Neural progenitor cell (in vitro differentiated cells): ENCODE data around the gene BCAT1. TPM values are rescaled to one million over a fixed set of nuclear protein-coding genes. Genes with fewer than 3 reads are reported as not detected.
A peak's percentile ranks its signal among the peaks of the same experiment; 100 is the strongest.

ENCODE experiments used
- DNase-seq: peaks from one replicate; pipeline ENCODE4 v3.0.0-alpha.2; 2016; ENCODE audit warnings: low spot score
- H2AFZ ChIP-seq: fragments of 200-600 bp; sonication (generic); replicated peaks from 2 replicates; pipeline ENCODE4 v1.6.1; 2016; ENCODE audit warnings: antibody characterized with exemption
- H3F3A ChIP-seq: fragments of 200-600 bp; sonication (generic); 2 replicates; pipeline ENCODE4 v1.6.1; 2016; ENCODE audit warnings: antibody characterized with exemption, low read depth
- H3K27ac ChIP-seq: fragments of 200-600 bp; sonication (generic); 2 replicates; pipeline ENCODE4 v1.5.1; 2016; ENCODE audit warnings: mild to moderate bottlenecking
- H3K27me3 ChIP-seq: fragments of 200-600 bp; sonication (generic); 2 replicates; pipeline ENCODE4 v1.6.1; 2016; ENCODE audit warnings: mild to moderate bottlenecking, moderate library complexity
- H3K36me3 ChIP-seq: fragments of 200-600 bp; sonication (generic); 2 replicates; pipeline ENCODE4 v1.5.1; 2016
- H3K4me1 ChIP-seq: fragments of 200-600 bp; sonication (generic); 2 replicates; pipeline ENCODE4 v1.6.1; 2016; ENCODE audit warnings: mixed run types
- H3K4me2 ChIP-seq: fragments of 200-600 bp; sonication (generic); 2 replicates; pipeline ENCODE4 v1.6.1; 2016
- H3K4me3 ChIP-seq: fragments of 200-600 bp; sonication (generic); 2 replicates; pipeline ENCODE4 v1.5.1; 2016
- H3K79me2 ChIP-seq: fragments of 200-600 bp; sonication (generic); 2 replicates; pipeline ENCODE4 v1.6.1; 2016; ENCODE audit warnings: low read depth
- H3K9ac ChIP-seq: fragments of 200-600 bp; sonication (generic); 2 replicates; pipeline ENCODE4 v1.6.1; 2016
- H3K9me3 ChIP-seq: fragments of 200-600 bp; sonication (generic); 2 replicates; pipeline ENCODE4 v1.5.1; 2016; ENCODE audit warnings: low read depth
- H4K20me1 ChIP-seq: fragments of 200-600 bp; sonication (generic); 2 replicates; pipeline ENCODE4 v1.6.1; 2016; ENCODE audit warnings: low read depth
- H3K27ac Mint-ChIP-seq: 3 replicates; pipeline ENCODE4 v1.8.0; 2021; ENCODE audit warnings: mixed read lengths
- H3K27me3 Mint-ChIP-seq: 2 replicates; pipeline ENCODE4 v1.8.0; 2022; ENCODE audit warnings: low read depth, mild to moderate bottlenecking, inconsistent platforms, moderate library complexity, mixed read lengths; ENCODE audit not compliant: insufficient read depth
- H3K36me3 Mint-ChIP-seq: 3 replicates; pipeline ENCODE4 v1.8.0; 2021; ENCODE audit warnings: mixed read lengths
- H3K4me1 Mint-ChIP-seq: 3 replicates; pipeline ENCODE4 v1.8.0; 2021; ENCODE audit warnings: mixed read lengths
- H3K4me3 Mint-ChIP-seq: 3 replicates; pipeline ENCODE4 v1.8.0; 2021; ENCODE audit warnings: mild to moderate bottlenecking, moderate library complexity, mixed read lengths
- H3K9me3 Mint-ChIP-seq: 3 replicates; pipeline ENCODE4 v1.8.0; 2020; ENCODE audit warnings: mixed read lengths
- CTCF ChIP-seq: fragments of 200-600 bp; sonication (generic); IDR thresholded peaks from 2 replicates; pipeline ENCODE4 v1.5.1; 2017; ENCODE audit warnings: antibody characterized with exemption, mild to moderate bottlenecking
- EZH2 ChIP-seq: fragments of 200-600 bp; sonication (generic); IDR thresholded peaks from 2 replicates; pipeline ENCODE4 v1.6.1; 2017; ENCODE audit warnings: antibody characterized with exemption, mild to moderate bottlenecking, moderate library complexity
- EZH2phosphoT487 ChIP-seq: fragments of 200-600 bp; sonication (generic); IDR thresholded peaks from 2 replicates; pipeline ENCODE4 v1.6.1; 2017; ENCODE audit warnings: antibody characterized with exemption
- total RNA-seq: library from RNA; depleted of rRNA; stranded (reverse); fragments of >200 nt; gene quantifications from 2 replicates; pipeline ENCODE4 v1.2.3, GENCODE V29; 2015; ENCODE audit warnings: low replicate concordance

Gene BCAT1
- total RNA-seq, 1 donor from 2014 or later: 287 TPM

DNA sequence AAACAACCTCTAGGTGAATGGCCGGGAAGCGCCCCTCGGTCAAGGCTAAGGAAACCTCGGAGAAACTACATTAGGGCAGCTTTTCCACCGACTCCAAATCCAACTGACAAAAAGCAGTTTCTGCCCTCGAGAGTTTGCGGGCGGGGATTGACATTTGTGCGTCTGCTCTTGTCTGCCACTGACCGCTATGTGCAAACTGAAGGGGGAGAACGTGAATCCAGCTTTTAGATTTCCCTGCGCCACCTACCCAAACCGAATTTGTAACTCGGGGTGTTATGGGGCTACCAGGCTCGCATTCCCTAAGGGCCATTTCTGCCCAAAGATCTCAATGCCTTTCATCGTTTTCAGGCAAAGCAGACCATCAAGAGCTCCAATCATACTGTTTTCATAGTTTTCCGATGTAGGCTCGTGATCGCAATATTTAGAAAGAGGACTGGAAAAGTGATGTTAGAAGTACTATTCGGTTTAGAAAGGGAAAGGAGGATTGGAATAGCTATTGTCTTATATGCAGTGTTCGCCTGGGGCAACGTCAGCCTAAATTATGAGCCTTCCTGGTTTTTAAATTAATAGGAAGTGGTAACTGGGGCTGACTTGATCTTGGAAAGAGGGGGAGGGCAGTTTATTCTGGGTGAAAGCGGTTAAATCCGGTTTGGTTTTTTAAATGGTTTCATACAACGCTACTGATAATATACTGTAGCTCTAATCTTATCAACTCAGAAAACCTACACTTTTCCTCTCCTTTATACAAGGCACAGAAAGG lies 45.4 kb downstream of the BCAT1 start:
- TF ChIP-seq EZH2phosphoT487 (no peak), CTCF (peak; percentile 3), EZH2 (peak; percentile 30)
- peaks cover 98% of the 10 kb centered on the region for H4K20me1 ChIP-seq
- peak overlapping the region; percentile 93 for H3K4me3 Mint-ChIP-seq
- H3F3A ChIP-seq: peaks cover 51% of the 10 kb centered on the region
- H3K4me3 ChIP-seq: peak overlapping the region; percentile 62
- H3K36me3 ChIP-seq: peaks cover 4% of the 10 kb centered on the region
- peaks cover 10% of the 10 kb centered on the region for H3K36me3 Mint-ChIP-seq
- H3K9me3 Mint-ChIP-seq: no peaks in the 10 kb centered on the region
- peaks cover 36% of the 10 kb centered on the region for H3K4me1 ChIP-seq
- no peak overlapping the region for H3K27ac Mint-ChIP-seq
- DNase-seq: peak; percentile 43
- H3K27ac ChIP-seq: no peak overlapping the region
- H3K27me3 Mint-ChIP-seq: peaks cover 4% of the 10 kb centered on the region
- H3K4me2 ChIP-seq: peak overlapping the region; percentile 94
- H3K9me3 ChIP-seq: no peaks in the 10 kb centered on the region
- H3K9ac ChIP-seq: no peak overlapping the region
- H3K79me2 ChIP-seq: peaks cover 93% of the 10 kb centered on the region
- H2AFZ ChIP-seq: no peak overlapping the region
- peaks cover 16% of the 10 kb centered on the region for H3K27me3 ChIP-seq
- H3K4me1 Mint-ChIP-seq: peaks cover 22% of the 10 kb centered on the region

DNA sequence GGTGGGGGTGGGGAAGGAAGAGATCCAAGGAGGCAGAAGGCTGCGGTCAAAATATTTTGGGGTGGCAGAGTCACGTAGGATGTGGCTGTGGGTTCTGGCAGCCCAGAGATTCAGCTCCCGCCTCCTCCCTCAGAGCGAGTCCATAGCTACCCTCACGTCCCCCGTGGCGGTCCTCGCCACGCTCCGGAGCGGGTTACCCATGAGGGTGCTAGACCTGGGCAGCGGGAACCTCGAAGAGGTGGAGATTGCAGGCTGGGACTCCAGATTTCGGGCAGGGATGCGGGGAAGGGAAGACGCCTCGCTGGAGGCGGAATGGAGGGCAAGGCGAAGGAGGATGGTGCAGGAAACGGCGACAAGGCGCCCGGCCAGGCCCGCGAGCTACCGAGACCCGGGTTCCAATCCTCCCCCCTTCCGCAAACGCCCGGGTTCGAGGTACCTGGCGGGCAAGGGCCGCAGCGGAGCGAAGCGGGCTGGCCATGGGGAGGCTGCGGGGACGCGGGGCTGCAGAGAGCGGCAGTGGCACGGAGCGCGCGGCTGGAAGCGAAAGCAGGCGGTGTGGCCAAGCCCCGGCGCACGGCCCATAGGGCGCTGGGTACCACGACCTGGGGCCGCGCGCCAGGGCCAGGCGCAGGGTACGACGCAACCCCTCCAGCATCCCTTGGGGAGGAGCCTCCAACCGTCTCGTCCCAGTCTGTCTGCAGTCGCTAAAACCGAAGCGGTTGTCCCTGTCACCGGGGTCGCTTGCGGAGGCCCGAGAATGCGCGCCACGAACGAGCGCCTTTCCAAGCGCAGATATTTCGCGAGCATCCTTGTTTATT lies 46.2 kb downstream of the BCAT1 start:
- TF ChIP-seq EZH2: no peak
- peak overlapping the region; percentile 94 for H3K4me2 ChIP-seq
- H3K9ac ChIP-seq: no peak overlapping the region
- no peaks in the 10 kb centered on the region for H3K9me3 ChIP-seq
- H4K20me1 ChIP-seq: peaks cover 96% of the 10 kb centered on the region
- peaks cover 12% of the 10 kb centered on the region for H3K36me3 Mint-ChIP-seq
- peaks cover 89% of the 10 kb centered on the region for H3K79me2 ChIP-seq
- H2AFZ ChIP-seq: no peak overlapping the region
- peak overlapping the region; percentile 62 for H3K4me3 ChIP-seq
- peaks cover 22% of the 10 kb centered on the region for H3K4me1 Mint-ChIP-seq
- H3K27ac ChIP-seq: no peak overlapping the region
- H3K27me3 ChIP-seq: peaks cover 16% of the 10 kb centered on the region
- peak; percentile 78 for DNase-seq
- peaks cover 51% of the 10 kb centered on the region for H3F3A ChIP-seq
- H3K36me3 ChIP-seq: peaks cover 4% of the 10 kb centered on the region
- no peaks in the 10 kb centered on the region for H3K9me3 Mint-ChIP-seq
- peaks cover 36% of the 10 kb centered on the region for H3K4me1 ChIP-seq
- no peak overlapping the region for H3K27ac Mint-ChIP-seq
- peaks cover 4% of the 10 kb centered on the region for H3K27me3 Mint-ChIP-seq
- peak overlapping the region; percentile 93 for H3K4me3 Mint-ChIP-seq

- Mint-ChIP-seq H3K4me1 (peaks cover 22% of the 10 kb centered on the region), H3K27me3 (peaks cover 4% of the 10 kb centered on the region), H3K27ac (peak overlapping the region; percentile 61), H3K36me3 (peaks cover 12% of the 10 kb centered on the region), H3K9me3 (no peaks in the 10 kb centered on the region), H3K4me3 (peak overlapping the region; percentile 93)
- H3K27me3 ChIP-seq: peaks cover 16% of the 10 kb centered on the region
- H3K4me2 ChIP-seq: peak overlapping the region; percentile 94
- H4K20me1 ChIP-seq: peaks cover 92% of the 10 kb centered on the region
- H3K36me3 ChIP-seq: peaks cover 4% of the 10 kb centered on the region
- DNase-seq: peak; percentile 89
- H3K9ac ChIP-seq: no peak overlapping the region
- TF ChIP-seq EZH2phosphoT487 (no peak), EZH2 (no peak), CTCF (no peak)
- peaks cover 86% of the 10 kb centered on the region for H3K79me2 ChIP-seq
- H3F3A ChIP-seq: peaks cover 51% of the 10 kb centered on the region
- H3K9me3 ChIP-seq: no peaks in the 10 kb centered on the region
- no peak overlapping the region for H2AFZ ChIP-seq
- H3K4me3 ChIP-seq: peak overlapping the region; percentile 62
- H3K4me1 ChIP-seq: peaks cover 36% of the 10 kb centered on the region
- no peak overlapping the region for H3K27ac ChIP-seq
These were observed 47.1 kb downstream of the BCAT1 start for GRCh38 chr12:24901576-24902461.
